K562 (cell line): ENCODE measurements around the gene TPR. TPM values are rescaled to one million over a fixed set of nuclear protein-coding genes. Genes with fewer than 3 reads are reported as not detected.

Source experiments
- ATF3 ChIP-seq, 2 experiments: fragments of 450-650 bp in 1 of 2; sonication (generic) in 1 of 2; formaldehyde crosslinking in 1 of 2; IDR thresholded peaks in 1 of 2; conservative IDR thresholded peaks in 1 of 2; 2 replicates each; pipeline versions ENCODE4 v1.6.1 to v1.8.1; 2016 to 2023; ENCODE audit warnings: mild to moderate bottlenecking in 2 of 2, moderate library complexity in 2 of 2, inconsistent platforms in 1 of 2, missing genetic modification reagents in 1 of 2
- BCOR ChIP-seq: fragments of 450-650 bp; IDR thresholded peaks from 2 replicates; pipeline ENCODE4 v1.6.1; 2016
- GTF2E2 ChIP-seq: fragments of 200-800 bp; sonication (Bioruptor generic); IDR thresholded peaks from 2 replicates; pipeline ENCODE4 v1.6.1; 2016; ENCODE audit warnings: missing genetic modification characterization, missing compliant biosample characterization
- JUNB ChIP-seq: fragments of 450-650 bp; formaldehyde crosslinking; conservative IDR thresholded peaks from 2 replicates; pipeline ENCODE4 v1.4.0; 2020; ENCODE audit warnings: mild to moderate bottlenecking
- POLR2AphosphoS5 ChIP-seq: IDR thresholded peaks from 2 replicates; pipeline ENCODE4 v1.6.1; 2011; ENCODE audit warnings: mild to moderate bottlenecking, low read depth, low read length, moderate library complexity; ENCODE audit not compliant: control insufficient read depth, insufficient read depth
- PRPF4 ChIP-seq: fragments of 200-400 bp; formaldehyde crosslinking; IDR thresholded peaks from one replicate; pipeline ENCODE4 v1.6.1; 2017; ENCODE audit warnings: low read length, low read depth, mild to moderate bottlenecking; ENCODE audit not compliant: insufficient read depth, poor library complexity, severe bottlenecking
- PYGO2 ChIP-seq: fragments of 450-650 bp; IDR thresholded peaks from 2 replicates; pipeline ENCODE4 v1.6.1; 2016; ENCODE audit warnings: mild to moderate bottlenecking, missing genetic modification characterization, moderate library complexity, missing compliant biosample characterization
- RBBP5 ChIP-seq: fragments of 200-600 bp; sonication (generic); IDR thresholded peaks from 2 replicates; pipeline ENCODE4 v1.6.1; 2012; ENCODE audit warnings: borderline replicate concordance, mild to moderate bottlenecking, low read length, control low read depth, inconsistent platforms; ENCODE audit not compliant: insufficient read depth, poor library complexity, severe bottlenecking
- SAP30 ChIP-seq: fragments of 200-600 bp; sonication (generic); IDR thresholded peaks from 2 replicates; pipeline ENCODE4 v1.6.1; 2012; ENCODE audit warnings: borderline replicate concordance, low read depth, mild to moderate bottlenecking, moderate library complexity, low read length, control low read depth, inconsistent platforms; ENCODE audit not compliant: insufficient read depth, poor library complexity, severe bottlenecking
- SREBF2 ChIP-seq: sonication (generic); formaldehyde crosslinking; IDR thresholded peaks from 2 replicates; pipeline ENCODE4 v1.4.0; 2020; ENCODE audit warnings: mild to moderate bottlenecking, missing genetic modification reagents
- TOE1 ChIP-seq, 2 experiments: fragments of 450-650 bp in 1 of 2; sonication (generic) in 1 of 2; formaldehyde crosslinking in 1 of 2; IDR thresholded peaks; 2 replicates each; pipeline versions ENCODE4 v1.7.1 to v1.8.0; 2016 to 2022; ENCODE audit warnings: borderline replicate concordance in 2 of 2, mild to moderate bottlenecking in 2 of 2, antibody characterized with exemption in 1 of 2, inconsistent platforms in 1 of 2, low read depth in 1 of 2, missing genetic modification reagents in 1 of 2, moderate library complexity in 1 of 2
- polyA plus RNA-seq, 8 experiments: library from polyadenylated mRNA; depleted of rRNA in 4 of 8; stranded (reverse) in 5 of 8; unstranded in 3 of 8; fragments of >200 nt; fragmentation: Nextera tagmentation in 2 of 8; fragmentation: Illumina TruSeq in 1 of 8; extraction: Ambion mirVana in 2 of 8; extraction: Trizol in 1 of 8; gene quantifications; 2 replicates each; pipeline versions ENCODE4 v1.2.1 to v1.2.3, GENCODE V29; 2011 to 2014; ENCODE audit warnings: inconsistent platforms in 1 of 8, missing spikeins in 1 of 8
- total RNA-seq, 7 experiments: library from RNA; depleted of rRNA in 6 of 7; stranded (reverse); fragments of >200 nt in 6 of 7; fragmentation: Illumina TruSeq in 2 of 7; extraction: Trizol in 2 of 7; gene quantifications; 2 replicates each; pipeline versions ENCODE4 v1.2.1 to v1.2.3, GENCODE V29; 2011 to 2021; ENCODE audit warnings: low replicate concordance in 1 of 7
- TF ChIP-seq, protein P1 (sequence below): fragments of 200-600 bp; sonication (generic); IDR thresholded peaks from one replicate; pipeline ENCODE4 v1.6.1; 2012; ENCODE audit warnings: mild to moderate bottlenecking, low read depth, low read length, inconsistent platforms

Gene TPR
- total and polyA plus RNA-seq, 9 of the 15 experiments (the other 6 are each of a cell fraction or from before 2014, with no cell fraction given): 48.5 to 167 (median 138) TPM

DNA sequence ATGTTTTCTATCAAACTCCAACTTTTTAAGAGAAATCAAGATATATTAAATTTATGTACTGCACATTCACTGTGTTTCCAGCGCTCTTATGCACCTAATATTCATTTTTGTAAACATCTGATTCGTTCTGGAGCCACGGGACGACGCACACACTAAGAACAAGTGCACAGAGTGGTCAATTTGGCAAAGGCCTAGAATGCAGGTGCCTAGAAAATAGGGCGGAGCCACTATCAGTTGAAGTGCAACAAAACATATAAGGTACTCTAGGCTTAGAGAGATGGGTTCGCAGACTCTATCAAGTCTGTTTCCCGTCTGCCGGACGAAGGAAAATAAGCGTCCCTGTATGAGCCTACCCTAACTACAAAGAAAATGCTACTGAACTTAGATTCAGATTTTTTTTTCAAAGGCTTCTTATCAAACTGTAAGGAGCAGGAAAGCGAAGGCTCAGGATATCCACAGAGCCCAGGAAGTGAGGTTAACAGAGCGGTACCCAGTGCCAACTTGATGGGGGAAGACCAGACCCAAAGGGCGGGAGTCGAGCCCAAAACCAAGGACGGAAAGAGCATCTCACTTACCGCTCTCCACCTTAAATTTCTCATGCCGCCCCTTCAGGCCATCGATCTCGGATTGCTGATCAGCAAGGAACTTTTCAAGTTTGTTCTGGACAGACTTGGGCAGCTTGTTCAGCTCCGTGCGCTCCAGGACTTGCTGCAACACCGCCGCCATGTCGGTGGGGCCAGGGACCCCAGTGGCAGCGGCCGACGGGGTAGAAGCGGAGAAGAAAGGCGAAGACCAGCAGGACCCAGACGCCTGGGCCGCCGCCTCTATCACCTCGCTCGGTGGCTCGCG lies 526 bp downstream of the TPR start (continued):
- TF ChIP-seq, protein P1, sequence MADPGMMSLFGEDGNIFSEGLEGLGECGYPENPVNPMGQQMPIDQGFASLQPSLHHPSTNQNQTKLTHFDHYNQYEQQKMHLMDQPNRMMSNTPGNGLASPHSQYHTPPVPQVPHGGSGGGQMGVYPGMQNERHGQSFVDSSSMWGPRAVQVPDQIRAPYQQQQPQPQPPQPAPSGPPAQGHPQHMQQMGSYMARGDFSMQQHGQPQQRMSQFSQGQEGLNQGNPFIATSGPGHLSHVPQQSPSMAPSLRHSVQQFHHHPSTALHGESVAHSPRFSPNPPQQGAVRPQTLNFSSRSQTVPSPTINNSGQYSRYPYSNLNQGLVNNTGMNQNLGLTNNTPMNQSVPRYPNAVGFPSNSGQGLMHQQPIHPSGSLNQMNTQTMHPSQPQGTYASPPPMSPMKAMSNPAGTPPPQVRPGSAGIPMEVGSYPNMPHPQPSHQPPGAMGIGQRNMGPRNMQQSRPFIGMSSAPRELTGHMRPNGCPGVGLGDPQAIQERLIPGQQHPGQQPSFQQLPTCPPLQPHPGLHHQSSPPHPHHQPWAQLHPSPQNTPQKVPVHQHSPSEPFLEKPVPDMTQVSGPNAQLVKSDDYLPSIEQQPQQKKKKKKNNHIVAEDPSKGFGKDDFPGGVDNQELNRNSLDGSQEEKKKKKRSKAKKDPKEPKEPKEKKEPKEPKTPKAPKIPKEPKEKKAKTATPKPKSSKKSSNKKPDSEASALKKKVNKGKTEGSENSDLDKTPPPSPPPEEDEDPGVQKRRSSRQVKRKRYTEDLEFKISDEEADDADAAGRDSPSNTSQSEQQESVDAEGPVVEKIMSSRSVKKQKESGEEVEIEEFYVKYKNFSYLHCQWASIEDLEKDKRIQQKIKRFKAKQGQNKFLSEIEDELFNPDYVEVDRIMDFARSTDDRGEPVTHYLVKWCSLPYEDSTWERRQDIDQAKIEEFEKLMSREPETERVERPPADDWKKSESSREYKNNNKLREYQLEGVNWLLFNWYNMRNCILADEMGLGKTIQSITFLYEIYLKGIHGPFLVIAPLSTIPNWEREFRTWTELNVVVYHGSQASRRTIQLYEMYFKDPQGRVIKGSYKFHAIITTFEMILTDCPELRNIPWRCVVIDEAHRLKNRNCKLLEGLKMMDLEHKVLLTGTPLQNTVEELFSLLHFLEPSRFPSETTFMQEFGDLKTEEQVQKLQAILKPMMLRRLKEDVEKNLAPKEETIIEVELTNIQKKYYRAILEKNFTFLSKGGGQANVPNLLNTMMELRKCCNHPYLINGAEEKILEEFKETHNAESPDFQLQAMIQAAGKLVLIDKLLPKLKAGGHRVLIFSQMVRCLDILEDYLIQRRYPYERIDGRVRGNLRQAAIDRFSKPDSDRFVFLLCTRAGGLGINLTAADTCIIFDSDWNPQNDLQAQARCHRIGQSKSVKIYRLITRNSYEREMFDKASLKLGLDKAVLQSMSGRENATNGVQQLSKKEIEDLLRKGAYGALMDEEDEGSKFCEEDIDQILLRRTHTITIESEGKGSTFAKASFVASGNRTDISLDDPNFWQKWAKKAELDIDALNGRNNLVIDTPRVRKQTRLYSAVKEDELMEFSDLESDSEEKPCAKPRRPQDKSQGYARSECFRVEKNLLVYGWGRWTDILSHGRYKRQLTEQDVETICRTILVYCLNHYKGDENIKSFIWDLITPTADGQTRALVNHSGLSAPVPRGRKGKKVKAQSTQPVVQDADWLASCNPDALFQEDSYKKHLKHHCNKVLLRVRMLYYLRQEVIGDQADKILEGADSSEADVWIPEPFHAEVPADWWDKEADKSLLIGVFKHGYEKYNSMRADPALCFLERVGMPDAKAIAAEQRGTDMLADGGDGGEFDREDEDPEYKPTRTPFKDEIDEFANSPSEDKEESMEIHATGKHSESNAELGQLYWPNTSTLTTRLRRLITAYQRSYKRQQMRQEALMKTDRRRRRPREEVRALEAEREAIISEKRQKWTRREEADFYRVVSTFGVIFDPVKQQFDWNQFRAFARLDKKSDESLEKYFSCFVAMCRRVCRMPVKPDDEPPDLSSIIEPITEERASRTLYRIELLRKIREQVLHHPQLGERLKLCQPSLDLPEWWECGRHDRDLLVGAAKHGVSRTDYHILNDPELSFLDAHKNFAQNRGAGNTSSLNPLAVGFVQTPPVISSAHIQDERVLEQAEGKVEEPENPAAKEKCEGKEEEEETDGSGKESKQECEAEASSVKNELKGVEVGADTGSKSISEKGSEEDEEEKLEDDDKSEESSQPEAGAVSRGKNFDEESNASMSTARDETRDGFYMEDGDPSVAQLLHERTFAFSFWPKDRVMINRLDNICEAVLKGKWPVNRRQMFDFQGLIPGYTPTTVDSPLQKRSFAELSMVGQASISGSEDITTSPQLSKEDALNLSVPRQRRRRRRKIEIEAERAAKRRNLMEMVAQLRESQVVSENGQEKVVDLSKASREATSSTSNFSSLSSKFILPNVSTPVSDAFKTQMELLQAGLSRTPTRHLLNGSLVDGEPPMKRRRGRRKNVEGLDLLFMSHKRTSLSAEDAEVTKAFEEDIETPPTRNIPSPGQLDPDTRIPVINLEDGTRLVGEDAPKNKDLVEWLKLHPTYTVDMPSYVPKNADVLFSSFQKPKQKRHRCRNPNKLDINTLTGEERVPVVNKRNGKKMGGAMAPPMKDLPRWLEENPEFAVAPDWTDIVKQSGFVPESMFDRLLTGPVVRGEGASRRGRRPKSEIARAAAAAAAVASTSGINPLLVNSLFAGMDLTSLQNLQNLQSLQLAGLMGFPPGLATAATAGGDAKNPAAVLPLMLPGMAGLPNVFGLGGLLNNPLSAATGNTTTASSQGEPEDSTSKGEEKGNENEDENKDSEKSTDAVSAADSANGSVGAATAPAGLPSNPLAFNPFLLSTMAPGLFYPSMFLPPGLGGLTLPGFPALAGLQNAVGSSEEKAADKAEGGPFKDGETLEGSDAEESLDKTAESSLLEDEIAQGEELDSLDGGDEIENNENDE: no peak
- TF ChIP-seq GTF2E2 (tag) (no peak), PYGO2 (tag) (no peak), TOE1 (IDR thresholded peaks at IDR 0.05; ENCODE audit: borderline replicate concordance) (no peak), TOE1 (CRISPR knock-in tag; IDR thresholded peaks at IDR 0.05; ENCODE audit: borderline replicate concordance, low read depth) (no peak), JUNB (CRISPR knock-in tag) (no peak), SAP30 (peak; percentile 47), ATF3 (IDR thresholded peaks at IDR 0.05) (no peak), ATF3 (CRISPR knock-in tag; conservative IDR thresholded peaks at IDR 0.05) (no peak), BCOR (no peak), SREBF2 (CRISPR knock-in tag) (no peak), RBBP5 (peak; percentile 76), PRPF4 (no peak), POLR2AphosphoS5 (no peak)
